ENCODE results near the gene FHOD1.

The FHOD1 gene

DNA sequence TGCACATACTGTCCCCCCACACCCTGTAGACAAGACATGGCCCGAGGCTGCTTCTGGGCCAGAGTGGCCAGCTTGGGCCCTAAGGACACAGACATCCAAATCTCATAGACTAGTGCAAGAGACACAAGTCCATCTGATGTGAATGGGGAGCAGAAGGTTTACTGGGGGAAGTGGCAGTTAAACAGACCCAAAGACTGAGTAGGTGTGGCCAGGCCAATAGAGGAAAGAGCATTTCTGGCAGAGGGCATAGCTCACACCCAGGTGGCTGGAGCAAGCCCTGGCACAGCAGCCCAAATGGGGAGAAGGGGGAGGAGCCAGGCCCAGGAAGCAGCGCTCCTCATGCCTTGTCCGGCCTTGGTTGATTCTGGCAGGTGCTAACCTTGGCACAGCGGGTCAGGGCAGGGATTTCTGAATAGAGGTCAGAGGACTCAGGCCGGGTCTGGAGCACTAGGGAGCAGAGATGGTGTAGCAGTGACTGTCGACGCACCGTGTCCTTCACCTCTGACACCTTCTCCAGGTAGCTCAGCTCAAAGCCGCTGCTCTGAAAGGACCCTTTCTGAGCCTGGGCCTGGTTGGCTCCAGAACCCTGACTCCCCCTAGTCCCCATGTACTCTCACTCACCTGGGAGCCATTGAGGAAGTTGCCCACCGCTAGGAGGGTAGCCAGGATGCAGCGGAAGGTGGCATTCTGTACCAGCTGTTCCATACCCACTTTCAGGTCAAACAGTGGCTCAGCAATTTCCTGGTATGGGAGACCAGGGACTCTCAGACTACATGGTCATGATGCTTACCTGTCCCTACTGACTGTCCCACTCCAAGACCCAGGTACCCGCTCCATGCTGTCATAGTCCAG lies 16.2 kb downstream of the FHOD1 start:
- DNase-seq = no peak

DNA sequence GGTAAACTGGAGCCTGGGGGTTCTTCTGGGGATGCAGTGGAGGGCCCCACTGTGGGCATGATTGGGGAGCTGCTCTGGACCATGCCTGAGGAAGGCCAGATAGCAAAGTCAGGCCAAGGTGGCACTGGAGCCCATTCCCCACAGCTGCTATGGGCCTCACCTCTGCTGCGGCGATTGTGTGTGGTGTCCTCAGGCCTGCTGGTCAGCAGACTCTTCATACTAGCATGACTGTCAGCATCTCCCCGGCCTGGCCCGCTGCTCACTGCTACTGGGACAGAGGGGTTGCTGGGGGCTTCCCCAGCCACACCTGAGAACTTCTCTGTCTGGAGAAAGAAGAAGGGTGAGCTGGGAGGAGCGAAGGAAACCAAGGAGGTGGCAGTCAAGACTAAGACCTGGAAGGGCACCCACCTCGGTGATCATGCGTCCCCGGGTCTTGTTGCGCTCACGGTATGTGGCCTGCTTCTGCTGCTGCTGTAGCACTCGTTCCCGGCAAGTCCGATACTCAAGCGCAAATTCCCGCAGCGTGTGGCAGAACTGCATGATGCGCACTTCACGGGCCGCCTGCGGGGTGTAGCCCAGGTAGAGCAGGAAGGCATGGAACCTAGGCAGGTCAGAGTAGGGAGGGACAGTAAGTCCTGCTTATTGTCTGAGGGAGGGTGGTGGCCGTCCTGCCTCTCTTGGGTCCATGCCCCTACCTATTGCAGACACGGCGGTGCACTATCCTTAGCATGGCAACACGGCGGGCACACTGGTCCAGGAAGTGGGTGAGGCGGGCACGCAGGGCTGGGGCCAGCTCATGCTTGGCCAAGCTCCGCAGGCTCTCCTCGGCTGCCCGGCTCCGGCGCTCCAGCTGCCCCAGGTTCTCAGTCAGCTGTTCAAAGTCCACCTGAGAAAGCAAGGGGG lies 17.1 kb downstream of the FHOD1 start:
- no peak for DNase-seq

GRCh38 chr16:67228905-67229304 lies 18.4 kb downstream of the FHOD1 start:
- no peak for DNase-seq

DNA sequence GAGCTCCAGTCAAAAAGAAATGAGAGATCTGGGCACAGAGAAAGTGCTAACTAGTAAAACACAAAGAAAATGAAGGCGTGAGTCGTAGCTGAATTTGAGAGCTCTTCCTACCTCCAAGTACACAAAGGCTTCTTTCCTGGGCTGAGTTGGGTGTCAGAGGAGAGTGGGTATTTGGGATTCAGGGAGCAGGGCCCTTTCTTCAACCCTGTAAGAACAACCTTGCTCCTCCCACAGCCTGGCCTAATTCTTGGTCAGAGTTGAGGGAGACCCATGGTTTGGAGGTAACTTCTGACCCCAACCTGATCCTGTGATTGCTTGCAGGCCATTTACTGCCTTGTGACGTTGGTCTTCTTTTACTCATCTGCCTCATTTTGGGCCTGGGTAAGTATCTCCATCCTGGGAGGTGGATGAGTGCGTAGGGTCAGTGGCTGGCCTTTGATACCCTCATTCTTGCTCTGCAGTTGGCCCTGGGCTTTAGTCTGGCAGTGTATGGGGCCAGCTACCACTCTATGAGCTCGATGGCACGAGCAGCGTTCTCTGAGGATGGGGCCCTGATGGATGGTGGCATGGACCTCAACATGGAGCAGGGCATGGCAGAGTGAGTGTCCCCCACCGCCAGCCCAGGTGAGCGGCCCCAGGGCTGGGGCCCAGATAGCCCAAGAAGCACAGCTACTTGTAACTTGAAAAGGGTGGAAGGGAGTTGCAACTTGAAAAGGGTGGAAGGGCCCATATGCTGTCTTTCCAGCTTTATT lies 19.1 kb downstream of the FHOD1 start:
- no peak for DNase-seq

DNA sequence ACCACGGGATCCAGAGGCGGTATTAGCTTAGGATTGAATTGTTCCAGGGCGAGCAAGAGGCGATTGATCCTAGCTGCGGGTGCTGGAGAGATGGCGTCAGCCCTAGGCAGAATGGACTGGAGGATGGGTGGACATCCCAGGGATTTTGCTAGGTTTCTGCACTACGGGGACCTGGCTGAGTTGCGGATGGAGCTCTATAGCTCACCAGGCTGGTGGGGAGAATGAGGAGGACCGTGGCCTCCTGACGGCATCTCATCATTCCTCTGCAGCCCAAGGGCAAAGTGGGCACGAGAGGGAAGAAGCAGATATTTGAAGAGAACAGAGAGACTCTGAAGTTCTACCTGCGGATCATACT lies 19.7 kb downstream of the FHOD1 start:
- no peak for DNase-seq

GRCh38 chr16:67226804-67227566 lies 20.3 kb downstream of the FHOD1 start, which contains the start of gene TMEM208:
TMEM208 (plus strand) TSS chr16:67227130; CDS start chr16:67227219, 89 bp downstream.
- DNase-seq = peak; percentile 83

GRCh38 chr16:67226295-67226803 lies 20.9 kb downstream of the FHOD1 start:
- DNase-seq = no peak

DNA sequence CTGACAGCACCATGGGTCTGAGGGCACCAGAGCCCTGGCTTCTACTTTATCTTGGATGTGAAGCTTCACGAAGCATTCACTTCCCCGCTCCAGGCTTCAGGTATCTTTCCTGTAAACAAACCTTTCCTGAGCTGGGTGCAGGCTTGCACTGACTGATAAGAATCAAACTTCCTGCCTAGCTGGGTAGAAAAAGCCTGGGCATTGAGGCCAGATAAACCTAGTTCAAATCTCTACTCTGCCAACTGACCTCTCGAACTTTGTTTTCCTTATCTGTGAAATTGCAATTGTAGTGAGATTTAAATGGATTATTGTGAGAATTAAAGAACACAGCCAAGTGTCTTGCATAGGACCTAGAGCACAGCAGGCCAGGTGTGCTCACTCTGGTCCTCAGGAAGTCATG lies 23.3 kb downstream of the FHOD1 start:
- DNase-seq = no peak

DNA sequence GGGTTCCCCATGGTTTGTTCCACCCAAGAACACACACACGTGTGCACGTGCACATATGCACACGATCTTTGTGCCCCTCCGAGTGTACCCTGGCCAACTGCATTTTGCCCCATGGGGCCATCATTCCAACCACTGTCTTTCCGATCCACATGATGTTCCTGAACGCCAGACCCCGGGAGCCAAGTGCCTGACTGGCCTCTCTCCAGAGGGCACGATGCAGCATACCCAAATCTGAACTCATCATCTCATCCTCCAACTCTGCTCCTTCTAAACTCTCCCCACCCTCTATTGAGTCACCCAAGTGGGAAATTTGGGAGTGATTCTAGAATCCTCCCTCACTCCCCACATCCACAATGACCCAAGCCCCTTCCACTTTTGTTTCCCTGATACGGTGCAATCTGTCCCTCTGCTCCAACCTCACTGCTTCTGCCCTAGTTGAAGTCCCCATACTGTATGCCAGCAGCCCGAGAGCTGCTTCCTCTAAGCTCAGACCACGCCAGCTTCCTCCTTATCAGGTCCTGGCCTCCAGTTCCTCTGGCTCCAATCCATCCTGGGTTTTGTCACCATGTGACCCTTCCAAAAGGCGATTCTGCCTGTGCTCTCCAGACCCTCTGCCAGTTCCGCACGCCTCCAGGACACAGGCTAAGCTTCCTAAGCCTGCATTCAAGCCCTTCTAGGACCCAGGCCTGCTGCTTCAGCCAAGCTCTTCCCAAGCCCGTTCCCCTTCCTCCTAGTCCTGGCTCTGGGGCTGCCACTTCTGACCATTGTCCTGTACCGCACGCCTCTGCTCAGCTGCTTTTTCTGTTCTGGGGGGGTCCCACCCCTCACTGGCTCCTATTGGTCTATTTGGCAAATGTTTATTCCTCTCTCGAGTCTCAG lies 30.4 kb downstream of the FHOD1 start:
- DNase-seq = no peak

GRCh38 chr16:67215706-67216105 lies 31.6 kb downstream of the FHOD1 start:
- DNase-seq = no peak

DNA sequence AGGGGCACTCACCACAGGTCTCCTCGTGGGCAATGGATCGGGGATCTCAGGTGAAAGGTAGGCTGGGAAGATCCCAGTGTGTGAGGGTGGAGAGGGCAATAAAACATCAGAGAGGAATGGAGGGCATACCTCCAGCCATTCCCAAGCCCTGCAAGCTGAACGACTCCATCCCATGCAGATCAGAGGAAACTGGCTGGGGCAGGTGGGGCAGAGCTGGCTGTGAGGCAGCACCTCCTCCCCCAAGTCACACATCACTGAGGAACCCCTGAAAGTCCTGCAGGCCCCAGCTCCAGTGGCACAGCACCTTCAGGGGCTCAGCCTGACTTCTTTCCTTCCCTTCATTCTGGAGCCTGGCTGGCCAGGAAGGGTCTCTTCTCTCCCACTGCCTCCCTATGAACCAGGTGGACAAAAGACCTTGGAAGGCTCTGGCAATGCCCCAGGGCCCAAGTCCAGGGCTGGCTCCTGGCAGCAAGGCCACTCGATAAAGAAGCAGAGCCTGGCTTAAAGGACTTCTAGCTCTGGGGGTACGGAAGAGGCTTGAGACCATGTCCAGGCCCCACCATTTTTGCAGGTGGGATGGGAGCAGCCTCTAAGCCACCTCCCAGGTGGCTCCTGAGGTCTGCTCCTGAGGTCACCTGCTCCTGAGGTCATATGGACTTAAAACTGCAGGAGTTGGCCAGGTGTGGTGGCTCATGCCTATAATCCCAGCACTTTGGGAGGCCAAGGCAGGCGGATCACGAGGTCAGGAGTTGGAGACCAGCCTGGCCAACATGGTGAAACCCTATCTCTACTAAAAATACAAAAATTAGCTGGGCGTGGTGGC lies 33.9 kb downstream of the FHOD1 start:
- DNase-seq = no peak

DNA sequence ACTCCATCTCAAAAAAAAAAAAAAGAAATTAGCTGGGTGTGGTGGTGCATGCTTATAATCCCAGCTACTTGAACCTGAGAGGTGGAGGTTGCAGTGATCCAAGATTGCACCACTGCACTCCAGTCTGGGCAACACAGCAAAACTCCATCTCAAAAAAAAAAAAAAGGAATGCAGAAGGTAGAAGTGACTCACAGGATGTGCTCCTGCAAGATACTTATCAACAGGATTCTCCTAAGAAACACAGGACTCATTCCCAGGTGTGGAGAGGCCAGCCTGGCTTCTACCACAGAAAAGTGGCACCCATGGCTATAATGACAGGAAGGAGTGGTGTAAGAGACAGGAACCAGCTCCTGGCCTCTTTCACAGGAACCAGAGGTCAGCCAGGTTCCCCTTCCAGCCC lies 34.5 kb downstream of the FHOD1 start:
- no peak for DNase-seq

- no peak for DNase-seq
Observed at GRCh38 chr16:67211674-67212073, 35.6 kb downstream of the FHOD1 start.

GRCh38 chr16:67210069-67210937 lies 37.0 kb downstream of the FHOD1 start:
- no peak for DNase-seq

- no peak for DNase-seq
Observed at GRCh38 chr16:67209565-67209964, 37.7 kb downstream of the FHOD1 start.

GRCh38 chr16:67208154-67208896 lies 39.0 kb downstream of the FHOD1 start:
- no peak for DNase-seq

DNA sequence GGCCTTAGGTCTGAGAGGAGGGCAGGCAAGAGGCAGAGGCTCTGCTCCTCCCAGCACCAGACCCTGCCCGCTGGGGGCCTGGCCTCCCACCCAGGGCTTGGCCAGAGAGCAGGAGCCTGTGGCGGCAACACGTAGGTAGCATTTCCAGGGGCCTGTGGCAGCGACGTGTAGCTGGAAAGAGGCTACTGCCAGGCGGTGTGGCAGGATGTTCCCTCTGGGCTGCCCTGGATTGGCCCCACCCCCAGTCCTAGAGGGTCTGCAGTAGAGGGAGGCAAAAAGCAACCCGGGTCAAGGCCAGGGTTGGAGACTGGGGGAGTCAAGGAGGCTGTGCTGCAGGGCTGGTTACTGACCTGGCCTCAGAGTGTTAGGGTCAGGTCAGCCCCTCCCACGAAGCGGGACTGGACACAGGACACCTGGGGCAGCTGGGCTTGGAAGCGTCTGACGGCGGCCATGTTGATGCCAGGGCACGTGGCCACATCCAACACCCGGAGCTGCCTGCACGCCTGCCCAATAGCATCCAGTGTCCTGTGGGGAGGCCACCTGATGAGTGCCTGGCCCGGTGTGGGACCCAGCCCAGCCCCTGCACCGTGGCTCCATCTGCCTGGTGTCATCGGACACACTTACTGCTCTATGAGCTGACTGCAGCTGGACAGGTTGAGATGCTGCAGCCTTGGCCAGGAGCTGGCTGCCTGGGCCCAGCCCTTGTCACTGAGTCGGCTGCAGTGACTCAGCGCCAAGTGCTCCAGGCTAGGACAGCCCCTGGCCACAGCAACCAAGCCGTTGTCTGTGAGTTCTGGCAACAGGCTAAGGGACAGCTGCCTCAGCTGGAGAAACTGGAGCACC lies 39.8 kb downstream of the FHOD1 start:
- no peak for DNase-seq
